H1 (cell line): ENCODE measurements around the gene MYLK4. TPM values are rescaled to one million over a fixed set of nuclear protein-coding genes. Genes with fewer than 3 reads are reported as not detected.

Experiments
- CTCF ChIA-PET: fragments of 300-600 bp; sonication (Branson Sonifier 250); formaldehyde crosslinking; loops from one replicate; lab custom pipeline; 2021; ENCODE audit not compliant: partially characterized antibody; lab: Charles Lee
- POLR2A ChIA-PET: fragments of 300-600 bp; sonication (Branson Sonifier 250); formaldehyde crosslinking; loops from one replicate; lab custom pipeline; 2021; ENCODE audit warnings: inconsistent platforms; ENCODE audit not compliant: partially characterized antibody; lab: Charles Lee
- DNase-seq, 2 experiments: peaks; one replicate each; pipeline versions ENCODE4 v3.0.0 to v3.0.0-alpha.2; 2010 to 2022; ENCODE audit warnings: low spot score in 2 of 2, low read depth in 1 of 2, mixed read lengths in 1 of 2
- FAIRE-seq: peaks from 2 replicates; lab custom pipeline; 2011; peaks lifted over from hg19 to GRCh38; lab: Jason Lieb, UNC
- H2AFZ ChIP-seq: 2 replicates; pipeline ENCODE4 v1.8.1; 2012; ENCODE audit warnings: low read length, inconsistent platforms
- H2AK5ac ChIP-seq: 2 replicates; pipeline ENCODE4 v1.6.1; 2013; ENCODE audit warnings: low read depth, low read length
- H2BK120ac ChIP-seq: replicated peaks from 2 replicates; pipeline ENCODE3; 2013; ENCODE audit warnings: low read depth, low read length, inconsistent platforms
- H2BK12ac ChIP-seq: 2 replicates; pipeline ENCODE4 v1.6.1; 2013; ENCODE audit warnings: low read depth, low read length
- H2BK15ac ChIP-seq: 2 replicates; pipeline ENCODE4 v1.6.1; 2013; ENCODE audit warnings: low read length
- H2BK20ac ChIP-seq: 2 replicates; pipeline ENCODE4 v1.6.1; 2013; ENCODE audit warnings: low read length
- H2BK5ac ChIP-seq: 2 replicates; pipeline ENCODE4 v1.6.1; 2013; ENCODE audit warnings: low read depth, low read length
- H3K14ac ChIP-seq: 2 replicates; pipeline ENCODE4 v1.6.1; 2013; ENCODE audit warnings: inconsistent platforms; ENCODE audit not compliant: insufficient read length
- H3K18ac ChIP-seq: 2 replicates; pipeline ENCODE4 v1.6.1; 2013; ENCODE audit warnings: low read length; ENCODE audit errors: extremely low read depth
- H3K23ac ChIP-seq: 2 replicates; pipeline ENCODE4 v1.6.1; 2013; ENCODE audit warnings: inconsistent platforms; ENCODE audit not compliant: insufficient read length
- H3K23me2 ChIP-seq: 2 replicates; pipeline ENCODE4 v1.6.1; 2013; ENCODE audit warnings: low read depth, low read length
- H3K27ac ChIP-seq: 2 replicates; pipeline ENCODE4 v1.6.1; 2011; ENCODE audit warnings: low read depth, low read length, inconsistent platforms
- H3K27me3 ChIP-seq, 4 experiments: replicated peaks in 1 of 4; 1 replicate in 1 of 4; 2 replicates in 3 of 4; pipeline versions ENCODE4 v1.6.1 to v1.8.1; 2011 to 2013; ENCODE audit warnings: low read length in 3 of 4, mild to moderate bottlenecking in 3 of 4, inconsistent platforms in 2 of 4, mixed read lengths in 2 of 4, moderate library complexity in 1 of 4; ENCODE audit not compliant: control insufficient read depth in 3 of 4, insufficient read depth in 3 of 4; ENCODE audit errors: extremely low read depth in 1 of 4
- H3K36me3 ChIP-seq, 4 experiments: 2 replicates each; pipeline versions ENCODE4 v1.6.1 to v1.8.1; 2011 to 2013; ENCODE audit warnings: mild to moderate bottlenecking in 4 of 4, low read length in 3 of 4, moderate library complexity in 2 of 4, control low read depth in 1 of 4, inconsistent platforms in 1 of 4; ENCODE audit not compliant: insufficient read depth in 4 of 4, control insufficient read depth in 2 of 4
- H3K4ac ChIP-seq: replicated peaks from 2 replicates; pipeline ENCODE3; 2013; ENCODE audit warnings: low read length, low read depth, mixed read lengths, inconsistent platforms; ENCODE audit not compliant: insufficient read length
- H3K4me1 ChIP-seq, 4 experiments: replicated peaks in 1 of 4; 1 replicate in 1 of 4; 2 replicates in 3 of 4; pipeline versions ENCODE4 v1.6.1 to v1.8.1; 2011 to 2013; ENCODE audit warnings: low read length in 3 of 4, inconsistent platforms in 2 of 4, mixed read lengths in 1 of 4; ENCODE audit not compliant: insufficient read depth in 4 of 4, control insufficient read depth in 3 of 4
- H3K4me2 ChIP-seq, 2 experiments: 2 replicates each; pipeline versions ENCODE4 v1.6.1 to v1.8.1; 2011 to 2013; ENCODE audit warnings: low read depth in 2 of 2, low read length in 2 of 2, control low read depth in 1 of 2, inconsistent platforms in 1 of 2, mild to moderate bottlenecking in 1 of 2; ENCODE audit not compliant: insufficient read depth in 1 of 2
- H3K4me3 ChIP-seq, 4 experiments: fragments of 200-600, 300-600 bp in 1 of 4; sonication (generic), shearing (Covaris generic), sonication (Bioruptor Twin) in 1 of 4; 2 replicates each; pipeline versions ENCODE4 v1.5.1 to v1.8.1; 2011 to 2016; ENCODE audit warnings: low read length in 4 of 4, low read depth in 3 of 4, control low read depth in 2 of 4, inconsistent platforms in 2 of 4, mild to moderate bottlenecking in 2 of 4, mixed read lengths in 1 of 4, moderate library complexity in 1 of 4; ENCODE audit not compliant: insufficient read depth in 2 of 4; ENCODE audit errors: extremely low read depth in 1 of 4
- H3K56ac ChIP-seq: replicated peaks from 2 replicates; pipeline ENCODE3; 2013; ENCODE audit warnings: low read depth, mild to moderate bottlenecking, mixed read lengths, low read length, inconsistent platforms; ENCODE audit not compliant: insufficient read length
- H3K79me1 ChIP-seq: 2 replicates; pipeline ENCODE4 v1.6.1; 2013; ENCODE audit warnings: low read depth, low read length, control low read depth
- H3K79me2 ChIP-seq, 2 experiments: 2 replicates each; pipeline versions ENCODE4 v1.6.1 to v1.8.1; 2012 to 2013; ENCODE audit warnings: low read length in 2 of 2, mild to moderate bottlenecking in 2 of 2, inconsistent platforms in 1 of 2; ENCODE audit not compliant: insufficient read depth in 2 of 2, control insufficient read depth in 1 of 2
- H3K9ac ChIP-seq, 4 experiments: replicated peaks in 1 of 4; 1 replicate in 1 of 4; 2 replicates in 3 of 4; pipeline versions ENCODE4 v1.6.1 to v1.8.1; 2011 to 2013; ENCODE audit warnings: low read depth in 3 of 4, low read length in 3 of 4, control low read depth in 2 of 4, mild to moderate bottlenecking in 2 of 4, moderate library complexity in 2 of 4, inconsistent platforms in 1 of 4; ENCODE audit errors: extremely low read depth in 1 of 4
- H3K9me3 ChIP-seq, 2 experiments: 2 replicates each; pipeline versions ENCODE4 v1.6.1 to v1.8.1; 2012 to 2013; ENCODE audit warnings: mild to moderate bottlenecking in 2 of 2, moderate library complexity in 2 of 2, control low read depth in 1 of 2, inconsistent platforms in 1 of 2, low read depth in 1 of 2, low read length in 1 of 2, mixed read lengths in 1 of 2; ENCODE audit not compliant: insufficient read depth in 2 of 2
- H4K20me1 ChIP-seq, 2 experiments: replicated peaks in 1 of 2; 2 replicates each; pipeline versions ENCODE3 to v1.8.1; 2011 to 2013; ENCODE audit warnings: inconsistent platforms in 2 of 2, low read length in 2 of 2, mild to moderate bottlenecking in 1 of 2; ENCODE audit not compliant: insufficient read depth in 2 of 2, control insufficient read depth in 1 of 2
- H4K5ac ChIP-seq: 2 replicates; pipeline ENCODE4 v1.6.1; 2013; ENCODE audit warnings: low read length, low read depth, mixed read lengths, inconsistent platforms; ENCODE audit not compliant: insufficient read length
- H4K8ac ChIP-seq: 2 replicates; pipeline ENCODE4 v1.8.0; 2013; ENCODE audit warnings: mild to moderate bottlenecking, moderate library complexity, low read length, inconsistent platforms; ENCODE audit not compliant: insufficient read depth; ENCODE audit errors: extremely low read depth
- H4K91ac ChIP-seq: replicated peaks from 2 replicates; pipeline ENCODE3; 2013; ENCODE audit warnings: low read length, mixed read lengths, inconsistent platforms; ENCODE audit not compliant: insufficient read length
- KDM5A ChIP-seq: fragments of 200-600 bp; IDR thresholded peaks from 2 replicates; pipeline ENCODE4 v1.7.1; 2012; ENCODE audit warnings: mild to moderate bottlenecking, low read length, inconsistent platforms, mixed read lengths
- POLR2A ChIP-seq, 2 experiments: IDR thresholded peaks; 1 replicate in 1 of 2; 2 replicates in 1 of 2; pipeline ENCODE4 v1.6.1; 2011; ENCODE audit warnings: low read depth in 2 of 2, low read length in 2 of 2, mild to moderate bottlenecking in 2 of 2; ENCODE audit errors: control extremely low read depth in 1 of 2
- TCF12 ChIP-seq: IDR thresholded peaks from 2 replicates; pipeline ENCODE4 v1.6.1; 2011; ENCODE audit warnings: low read depth, mild to moderate bottlenecking, low read length
- WGBS, 2 experiments: shearing (Covaris generic) in 1 of 2; methylation state at CpG; one replicate each; pipeline versions ENCODE4 v1.1.6 to v1.1.7; 2013 to 2015; ENCODE audit warnings: low lambda C conversion rate in 2 of 2, mixed read lengths in 2 of 2, inconsistent platforms in 1 of 2, low coverage in 1 of 2, missing lambda C conversion rate in 1 of 2; ENCODE audit not compliant: insufficient replicate concordance in 2 of 2, insufficient coverage in 1 of 2, insufficient read length in 1 of 2; ENCODE audit errors: extremely low coverage in 1 of 2, missing lambda C conversion rate in 1 of 2; 5-methylcytosine and 5-hydroxymethylcytosine counted together
- polyA plus RNA-seq, 7 experiments: library from polyadenylated mRNA; depleted of rRNA in 3 of 7; stranded (reverse) in 5 of 7; unstranded in 2 of 7; fragments of >200 nt in 5 of 7; fragments of 200-250 nt in 2 of 7; gene quantifications; 1 replicate in 5 of 7; 2 replicates in 1 of 7; 4 replicates in 1 of 7; pipeline versions ENCODE4 v1.2.1 to v1.2.3, GENCODE V29; 2011 to 2013; ENCODE audit warnings: missing spikeins in 2 of 7, mixed read lengths in 2 of 7
- total RNA-seq: library from RNA; stranded (reverse); fragmentation: NEBNext Ultra II Directional; extraction: Animal tissue kit (Norgen Biotek cat#: 25700); gene quantifications from 2 replicates; pipeline ENCODE4 v1.2.1, GENCODE V29; 2021

The MYLK4 gene
- total and polyA plus RNA-seq, 2 of the 8 experiments (the other 6 are each of a cell fraction or from before 2014, with no cell fraction given) = 0.11 to 0.17 TPM

DNA sequence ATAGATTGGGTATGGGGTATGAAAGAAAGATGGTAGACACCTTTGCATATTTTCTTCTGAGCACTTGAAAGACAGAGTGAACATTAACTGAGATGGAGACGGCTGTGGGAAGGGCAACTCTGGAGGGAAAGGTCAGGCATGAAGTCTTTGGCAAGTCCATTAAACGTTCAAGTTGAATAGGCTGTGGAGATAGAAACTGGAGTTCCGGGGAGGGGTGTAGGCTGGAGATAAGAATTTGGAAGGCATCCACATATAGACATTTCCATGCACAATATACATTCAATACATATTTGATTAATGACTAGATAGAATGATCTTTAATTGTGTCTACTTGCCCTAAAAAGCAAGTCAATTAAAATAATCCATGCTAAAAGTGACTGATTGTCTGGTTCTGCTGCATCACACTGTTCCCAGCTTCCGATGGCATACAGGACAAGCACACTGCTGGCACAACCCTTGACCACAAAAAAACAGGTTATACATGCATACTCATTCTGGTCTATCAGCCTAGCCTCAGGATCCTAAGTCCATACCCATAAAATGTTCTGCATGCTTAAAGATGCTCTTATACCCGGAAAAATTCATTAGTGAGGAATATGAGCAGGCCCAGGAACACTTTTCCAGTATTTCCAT lies 1.9 kb upstream of the MYLK4 start:
- Histone ChIP-seq H3K9ac (no peak overlapping the region), H4K8ac (no peak overlapping the region), H3K4me3 (no peak overlapping the region), H3K79me2 (no peaks in the 10 kb centered on the region), H3K18ac (no peak overlapping the region), H3K9me3 (no peaks in the 10 kb centered on the region), H3K4me1 (no peaks in the 10 kb centered on the region; a peak in 1 of 7 replicates), H4K5ac (no peak overlapping the region), H3K36me3 (no peaks in the 10 kb centered on the region), H2BK12ac (no peak overlapping the region), H2BK20ac (no peak overlapping the region), H3K23me2 (no peaks in the 10 kb centered on the region; the same call in 1 of the 2 replicates), H2AFZ (no peak overlapping the region), H2BK120ac (no peak overlapping the region), H3K27ac (no peak overlapping the region), H4K91ac (no peak overlapping the region), H3K14ac (no peak overlapping the region), H3K4me2 (no peak overlapping the region), H2AK5ac (no peak overlapping the region), H2BK5ac (no peak overlapping the region), H4K20me1 (no peaks in the 10 kb centered on the region), H3K56ac (no peak overlapping the region), H3K23ac (no peak overlapping the region), H3K4ac (no peak overlapping the region), H2BK15ac (no peak overlapping the region), H3K27me3 (no peaks in the 10 kb centered on the region), H3K79me1 (no peaks in the 10 kb centered on the region)
- DNase-seq (no peak), FAIRE-seq (no peak)
- POLR2A ChIA-PET = no interaction called here
- WGBS, 2 experiments = 91% methylated on average over 5 of the region's 5 CpGs; no CpG with 5 or more reads in 1 of the 2 experiments
- CTCF ChIA-PET = interaction anchor here (1.3 to 9.9 kb wide), 4 partner anchors 8 to 200 kb away, joined by 3 to 163 read pairs (median 82); no protein-coding TSS in a partner anchor
- TF ChIP-seq KDM5A (no peak), POLR2A (IDR thresholded peaks at IDR 0.05; ENCODE audit: control extremely low read depth in 1 of 2, low read depth in 2 of 2, low read length in 2 of 2) (no peak), TCF12 (no peak)
